ENCODE data around the gene VAV2.
"Not testable (repeated sequence)": the region's sequence is repeated elsewhere in the genome, so short reads cannot be mapped to it uniquely, and the experiment has no call there.

Gene VAV2

DNA sequence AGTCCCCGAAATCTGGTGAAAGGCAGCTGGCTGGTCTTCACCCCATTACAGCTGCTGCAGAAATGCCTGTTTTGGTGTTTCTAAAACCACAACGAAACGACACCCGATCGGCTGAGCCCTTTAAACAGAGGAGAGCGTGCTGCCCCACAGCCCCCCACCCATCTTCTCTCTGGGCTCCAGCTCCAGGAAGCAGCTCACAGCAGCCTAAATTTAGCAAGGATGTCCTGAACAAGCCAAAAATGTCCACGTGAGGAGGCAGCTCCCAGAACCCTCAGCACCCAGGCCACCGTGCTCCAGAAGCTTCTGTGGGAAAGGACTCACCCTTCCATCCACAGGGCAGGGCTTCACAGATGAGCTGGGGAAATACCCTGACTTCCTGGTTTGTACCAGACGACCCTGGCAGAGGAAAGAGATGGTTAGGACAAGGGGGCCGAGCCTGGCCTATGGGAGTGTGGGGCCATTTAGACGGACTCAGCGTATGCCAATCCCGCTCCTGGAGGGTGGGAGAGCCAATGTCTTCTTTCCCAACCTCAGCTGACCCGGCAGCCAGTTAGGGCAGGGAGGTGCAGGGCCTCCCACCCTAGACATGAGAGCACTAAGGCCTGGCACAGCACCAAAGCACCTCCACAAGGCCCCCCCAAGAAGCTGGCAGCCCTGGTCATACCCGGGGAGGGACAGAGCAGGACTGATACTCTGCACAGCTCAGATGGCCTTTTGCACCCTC is 214.9 kb downstream of the VAV2 start:
- DNase-seq = no peak

DNA sequence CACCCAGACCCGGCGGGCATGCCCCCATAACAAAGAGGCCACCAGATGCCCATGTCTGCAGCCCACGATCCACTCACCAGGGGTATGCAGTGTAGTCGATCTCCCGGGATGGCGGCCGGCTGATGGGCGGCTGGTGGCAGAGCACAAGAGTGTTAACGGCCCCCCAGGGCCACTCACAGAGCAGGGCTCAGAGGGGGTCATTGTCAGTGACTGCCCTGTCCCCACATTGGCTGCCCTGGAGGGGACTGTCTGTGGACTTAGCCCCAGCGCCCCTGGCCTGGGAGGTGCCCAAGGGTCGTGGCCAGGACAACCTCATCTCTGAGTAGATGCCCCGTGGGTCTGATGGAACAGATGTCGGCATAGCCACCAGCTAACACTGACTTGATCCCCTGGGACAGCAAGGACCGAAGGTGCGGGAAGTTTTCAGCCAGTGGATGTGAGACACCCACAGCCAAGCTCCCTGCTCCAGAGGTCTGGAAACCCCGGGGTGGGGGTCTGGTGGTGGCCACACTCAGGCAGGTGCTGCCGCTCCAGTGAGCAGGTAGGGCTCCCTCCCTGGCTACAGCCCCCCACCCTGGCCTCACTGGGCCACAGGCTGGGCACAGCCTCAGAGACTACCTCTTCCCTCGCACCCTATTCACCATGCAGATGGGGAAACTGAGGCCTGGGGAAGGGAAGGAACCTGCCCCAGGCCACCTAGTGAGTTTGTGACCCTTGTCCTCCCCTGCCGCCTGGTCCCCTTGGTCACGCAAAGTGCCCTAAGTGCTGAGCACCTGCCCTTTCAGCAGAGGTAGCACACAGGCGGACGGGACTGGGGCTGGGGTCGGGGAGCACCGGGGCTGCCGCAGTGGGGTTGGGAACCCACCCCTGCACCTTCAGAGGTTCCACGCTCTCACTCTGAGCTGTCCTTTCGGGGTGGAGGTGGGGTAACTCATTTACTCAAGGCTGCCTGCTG is 215.9 kb downstream of the VAV2 start:
- DNase-seq = no peak

DNA sequence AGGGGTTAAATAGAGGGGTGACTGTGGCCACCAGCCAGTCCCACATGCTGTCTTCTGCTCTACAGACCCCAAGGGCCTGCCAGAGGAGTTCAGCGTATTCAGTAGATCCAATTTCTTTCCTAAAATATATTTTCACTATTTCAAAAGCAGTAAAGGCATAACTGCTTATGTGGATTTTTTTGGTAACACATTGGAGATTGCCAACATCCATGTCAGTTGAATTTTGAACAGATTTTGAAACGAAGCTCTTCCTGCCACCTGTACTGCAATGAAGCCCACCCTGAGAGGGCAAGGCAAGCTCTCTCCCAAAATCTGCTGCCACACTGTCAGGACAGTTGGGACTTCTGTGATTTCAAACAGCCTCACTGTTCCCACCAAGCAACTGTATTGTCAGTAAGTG is 216.8 kb downstream of the VAV2 start:
- no peak for DNase-seq

DNA sequence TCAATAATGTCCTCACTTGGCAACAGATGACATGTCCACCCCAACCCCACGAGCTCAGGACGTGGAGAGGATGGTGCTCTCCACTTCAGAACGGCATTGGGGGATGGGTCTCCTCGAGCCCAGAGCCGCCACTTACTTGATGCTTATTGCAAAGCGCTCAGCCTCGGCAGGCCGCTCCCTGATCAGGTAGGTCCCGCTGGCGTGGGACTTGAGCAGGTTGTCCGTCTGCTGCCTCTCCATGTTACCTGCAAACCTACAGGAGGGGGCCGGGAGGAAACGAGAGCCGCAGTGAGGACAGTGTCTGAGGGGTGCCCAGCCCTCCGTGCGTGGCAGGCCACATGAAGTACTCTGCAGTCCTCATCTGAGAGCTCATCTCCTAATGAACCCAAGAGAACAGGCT is 217.3 kb downstream of the VAV2 start:
- no peak for DNase-seq

DNA sequence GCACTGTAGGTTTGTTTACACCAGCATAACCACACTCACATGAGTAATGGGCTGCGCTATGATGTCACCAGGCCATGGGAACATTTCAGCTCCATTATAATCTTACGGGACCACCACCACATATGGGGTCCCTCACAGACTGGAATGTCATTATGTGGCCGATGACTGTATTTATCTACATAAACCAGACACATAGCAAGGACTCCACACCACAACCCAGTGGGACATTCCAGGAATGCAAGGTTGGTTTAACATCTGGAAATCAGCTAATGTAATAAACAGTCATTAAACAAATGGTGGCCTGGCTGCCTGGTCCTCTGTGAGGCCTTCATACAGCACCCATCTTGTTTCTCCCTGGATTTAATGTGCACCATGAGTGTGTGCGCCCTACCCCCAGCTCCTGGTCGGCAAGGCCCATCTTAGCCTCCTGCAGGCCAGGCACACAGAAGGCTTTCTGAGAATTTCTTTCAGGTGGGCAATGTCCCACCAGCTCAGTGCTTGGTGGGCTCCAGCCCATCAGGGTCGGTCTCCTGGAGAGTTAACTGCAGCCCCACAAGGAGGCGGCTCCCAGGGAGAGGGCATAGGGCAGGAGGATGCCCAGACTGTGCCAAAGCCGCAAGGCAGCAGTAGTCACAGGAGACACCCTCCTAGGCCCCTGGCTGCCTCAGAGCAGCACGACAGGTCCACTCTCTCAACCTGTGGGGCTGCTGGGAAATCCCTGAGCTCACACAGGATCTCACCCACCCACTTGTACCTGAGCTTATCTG is 218.1 kb downstream of the VAV2 start:
- DNase-seq = no peak

DNA sequence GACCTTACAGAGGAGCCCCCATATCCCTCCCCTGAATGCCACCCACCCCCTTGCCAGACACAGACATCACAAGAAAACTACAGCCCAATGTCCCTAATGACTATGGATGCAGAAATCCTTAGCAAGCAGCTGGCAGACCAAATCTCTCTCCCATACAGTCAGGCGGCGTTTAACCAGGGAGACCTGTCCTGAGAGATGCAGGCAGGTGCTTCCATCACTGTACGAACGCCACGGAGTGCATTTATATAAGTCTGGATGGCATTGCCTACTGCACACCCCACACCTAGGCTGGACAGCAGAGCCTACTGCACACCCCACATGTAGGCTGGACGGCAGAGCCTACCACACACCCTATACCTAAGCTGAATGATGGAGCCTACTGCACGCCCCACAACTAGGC is 219.5 kb downstream of the VAV2 start:
- DNase-seq = no peak

DNA sequence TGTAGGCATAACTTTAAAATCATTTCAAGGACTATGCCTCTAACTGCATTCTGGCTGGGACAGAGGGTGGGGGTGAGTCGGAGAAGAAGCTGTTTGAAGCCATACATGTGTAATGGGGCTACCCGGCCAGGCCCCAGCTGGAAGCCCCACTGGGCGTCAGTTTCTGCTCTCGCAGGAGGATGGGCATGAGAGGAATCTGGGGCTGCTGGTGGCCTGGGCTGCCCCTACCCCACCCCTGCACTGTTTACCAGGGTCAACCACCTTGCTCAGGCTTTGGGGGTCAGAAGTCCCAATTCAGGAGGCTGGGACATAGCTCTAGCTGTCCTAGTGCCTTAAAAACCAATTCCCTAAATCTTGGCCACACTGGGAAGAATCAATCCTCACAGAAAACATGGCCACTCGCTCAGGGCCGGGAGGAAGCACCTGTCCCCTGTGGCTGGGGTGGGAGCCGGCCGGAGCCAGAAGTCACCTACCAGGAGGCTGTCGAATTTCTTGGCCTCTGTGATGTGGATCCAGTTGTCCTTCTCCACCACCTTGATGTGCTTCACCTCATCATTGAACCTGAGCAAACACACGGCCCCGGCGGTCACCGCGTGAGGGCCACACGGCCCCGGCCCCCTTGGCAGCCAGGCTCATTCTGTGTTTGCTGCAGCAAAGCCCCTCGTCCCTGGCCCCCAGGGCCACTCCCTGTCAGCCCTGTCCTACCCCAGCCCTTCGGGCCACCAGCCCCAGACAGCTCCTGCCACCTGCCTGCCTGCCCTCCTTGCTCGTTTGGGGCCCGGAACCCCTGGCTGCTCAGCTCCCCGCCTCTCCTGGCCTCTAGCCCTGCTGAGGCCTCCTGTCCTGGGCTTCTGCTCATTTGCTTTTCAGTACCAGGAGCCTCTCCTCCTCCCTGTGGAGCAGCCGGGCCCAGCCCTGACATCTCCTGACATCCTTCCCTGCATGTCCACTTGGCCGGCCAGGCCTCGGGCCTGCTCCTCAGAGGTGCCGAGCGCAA is 220.3 kb downstream of the VAV2 start:
- DNase-seq = no peak

DNA sequence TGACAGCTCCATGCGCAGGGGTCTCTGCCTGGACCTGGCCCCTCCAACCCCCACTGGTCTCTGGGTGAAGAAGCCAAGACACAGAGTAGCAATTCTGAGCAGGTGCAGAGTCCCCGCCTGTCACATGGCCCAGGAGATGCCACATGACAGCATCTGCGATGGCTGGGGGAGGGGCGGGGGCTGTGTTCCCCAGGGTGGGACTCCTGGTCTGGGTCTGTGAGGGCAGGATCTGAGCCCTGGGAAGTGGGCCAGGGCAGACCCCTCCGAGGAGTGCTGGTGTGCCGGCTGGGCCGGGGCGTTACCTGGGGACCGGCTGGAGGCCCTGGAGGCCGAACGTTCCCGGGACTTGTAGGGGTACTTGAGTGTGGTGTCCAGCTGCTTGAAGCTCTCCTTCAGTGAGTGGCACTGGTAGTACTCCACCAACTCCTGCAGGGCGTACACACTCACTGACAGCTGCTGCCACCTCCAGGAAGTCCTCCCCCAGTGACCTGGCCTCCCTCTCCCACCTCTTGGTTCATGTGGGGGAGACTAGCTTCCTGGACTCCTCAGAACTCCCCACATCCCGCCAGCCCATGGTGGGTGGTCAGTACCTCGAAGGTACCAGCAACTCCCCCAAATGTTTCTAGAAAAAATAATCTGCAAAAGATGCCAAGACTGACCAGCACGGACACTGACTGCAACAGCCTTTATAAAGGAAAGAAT is 221.9 kb downstream of the VAV2 start:
- DNase-seq = no peak

DNA sequence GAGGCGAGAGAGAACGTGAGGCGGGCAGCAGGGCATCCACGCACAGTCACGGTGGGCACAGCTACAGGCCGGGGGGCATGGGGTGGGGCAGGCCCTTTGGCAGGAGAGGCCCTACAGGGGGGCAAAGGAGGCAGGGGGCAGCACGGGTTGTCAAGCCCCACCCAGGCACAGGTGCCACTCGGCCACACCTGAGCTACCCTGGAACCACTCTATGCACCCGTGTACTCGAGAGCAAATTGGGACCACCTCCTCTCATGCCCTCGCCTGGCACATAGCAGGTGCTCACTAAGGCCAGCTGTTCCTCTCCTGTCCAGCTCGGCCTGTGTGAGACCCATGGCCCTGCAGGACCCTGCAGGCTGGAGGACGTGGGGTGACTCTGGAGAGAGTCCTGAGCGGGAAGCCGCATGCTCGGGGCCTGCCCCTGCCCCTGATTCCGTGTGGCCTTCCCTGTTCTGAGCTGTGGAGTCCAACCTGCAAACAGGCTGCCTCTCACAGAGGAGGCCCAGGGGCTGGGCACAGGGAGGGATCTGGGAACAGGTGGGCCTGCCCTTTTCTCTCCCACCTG is 222.5 kb downstream of the VAV2 start:
- DNase-seq = no peak

DNA sequence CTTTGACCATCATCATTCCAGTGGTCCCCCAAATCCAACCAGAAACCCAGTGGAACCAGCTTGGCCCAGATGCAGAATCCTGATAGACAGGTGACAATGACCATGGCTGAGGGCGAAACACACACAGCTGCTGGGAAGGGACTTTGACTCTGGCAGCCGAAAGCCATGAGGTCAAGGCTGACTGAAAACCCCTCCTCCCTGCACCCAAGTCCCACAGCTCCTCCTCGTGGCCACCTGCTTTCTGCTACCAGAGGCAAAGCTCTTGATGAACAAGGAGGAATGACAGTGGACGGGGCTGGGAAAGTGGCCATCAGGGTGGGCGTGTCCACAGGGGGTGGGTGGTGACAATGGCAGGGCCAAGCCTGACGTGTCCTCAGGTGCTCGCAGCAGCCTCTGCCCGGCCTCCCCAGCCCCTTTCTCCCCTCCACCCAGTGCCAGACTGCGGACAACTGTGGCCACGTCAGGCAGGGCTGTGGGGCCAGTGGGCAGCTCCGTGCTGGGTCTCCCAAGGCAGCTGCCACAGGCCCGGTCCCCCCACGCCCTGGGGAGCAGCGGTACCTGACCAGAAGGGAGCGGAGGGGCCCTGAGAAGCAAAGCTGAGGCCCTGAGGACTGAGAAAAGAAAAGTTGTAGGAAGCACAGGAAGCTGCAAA is 223.1 kb downstream of the VAV2 start:
- DNase-seq = no peak

DNA sequence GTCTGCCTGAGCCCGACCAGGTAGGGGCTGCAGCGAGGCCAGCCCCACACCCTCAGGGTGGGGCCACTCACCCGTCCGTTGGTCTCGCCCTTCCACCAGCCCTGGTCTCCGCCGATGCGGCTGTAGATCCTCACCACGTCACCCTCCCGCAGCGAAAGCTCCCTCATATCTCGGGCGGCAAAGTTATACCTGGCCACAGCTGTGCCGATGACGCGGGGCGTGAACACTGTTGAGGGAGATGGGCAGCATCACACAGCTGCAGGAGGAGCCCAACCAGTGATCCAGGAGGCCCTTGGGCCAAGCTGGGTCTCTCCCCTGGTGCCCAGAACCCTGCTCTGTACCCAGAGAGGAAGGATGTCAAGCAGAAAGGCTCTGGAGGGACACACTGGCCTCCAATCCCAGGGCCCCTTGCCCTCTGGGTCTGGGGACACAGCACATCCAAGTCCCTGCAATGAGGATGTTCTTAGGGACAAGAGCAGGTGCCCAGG is 223.7 kb downstream of the VAV2 start:
- DNase-seq = no peak

DNA sequence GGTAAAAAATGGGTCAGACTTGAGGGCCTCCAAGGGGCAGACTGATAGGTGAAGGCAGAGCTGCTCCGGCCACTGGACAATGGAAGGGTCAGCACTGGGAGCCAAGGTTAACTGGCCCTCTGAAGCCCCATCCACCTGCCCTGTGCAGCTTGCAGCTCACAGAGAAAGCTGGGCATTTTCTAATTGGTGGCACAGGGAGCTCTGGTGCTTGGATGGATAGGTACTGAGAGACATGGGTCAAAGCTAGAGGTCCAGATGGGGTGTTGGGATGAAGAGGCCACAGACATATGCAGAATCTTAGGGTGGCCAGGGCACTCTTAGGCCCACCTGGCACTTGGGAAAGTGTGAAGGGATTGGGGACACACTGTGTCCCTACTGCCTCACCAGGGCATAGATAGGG is 224.5 kb downstream of the VAV2 start:
- DNase-seq = no peak

DNA sequence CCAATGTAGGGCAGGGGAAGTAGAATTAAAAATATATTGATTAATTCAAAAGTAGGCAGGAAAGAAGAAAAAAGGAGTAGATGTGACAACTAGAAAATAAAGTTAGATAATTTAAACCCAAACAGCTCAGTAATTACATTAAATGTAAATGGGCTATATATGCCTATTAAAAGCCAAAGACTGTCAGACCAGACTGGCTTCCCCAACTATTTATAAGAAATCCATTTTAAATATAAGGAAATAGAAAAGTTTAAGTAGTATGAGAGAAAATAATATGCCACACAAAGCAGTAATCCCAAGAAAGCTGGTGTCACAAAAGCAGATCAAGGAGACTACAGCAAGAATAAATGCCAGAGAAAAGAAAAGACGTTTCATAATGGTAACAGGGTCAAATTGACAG is 225.1 kb downstream of the VAV2 start:
- DNase-seq = no peak

DNA sequence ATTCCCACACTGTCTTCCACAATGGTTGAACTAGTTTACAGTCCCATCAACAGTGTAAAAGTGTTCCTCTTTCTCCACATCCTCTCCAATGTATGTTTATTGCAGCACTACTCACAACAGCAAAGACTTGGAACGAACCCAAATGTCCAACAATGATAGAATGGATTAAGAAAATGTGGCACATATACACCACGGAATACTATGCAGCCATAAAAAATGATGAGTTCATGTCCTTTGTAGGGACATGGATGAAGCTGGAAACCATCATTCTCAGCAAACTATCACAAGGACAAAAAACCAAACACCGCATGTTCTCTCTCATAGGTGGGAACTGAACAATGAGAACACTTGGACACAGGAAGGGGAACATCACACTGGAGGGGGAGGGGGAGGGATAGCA is 225.9 kb downstream of the VAV2 start:
- DNase-seq = not testable (repeated sequence)

DNA sequence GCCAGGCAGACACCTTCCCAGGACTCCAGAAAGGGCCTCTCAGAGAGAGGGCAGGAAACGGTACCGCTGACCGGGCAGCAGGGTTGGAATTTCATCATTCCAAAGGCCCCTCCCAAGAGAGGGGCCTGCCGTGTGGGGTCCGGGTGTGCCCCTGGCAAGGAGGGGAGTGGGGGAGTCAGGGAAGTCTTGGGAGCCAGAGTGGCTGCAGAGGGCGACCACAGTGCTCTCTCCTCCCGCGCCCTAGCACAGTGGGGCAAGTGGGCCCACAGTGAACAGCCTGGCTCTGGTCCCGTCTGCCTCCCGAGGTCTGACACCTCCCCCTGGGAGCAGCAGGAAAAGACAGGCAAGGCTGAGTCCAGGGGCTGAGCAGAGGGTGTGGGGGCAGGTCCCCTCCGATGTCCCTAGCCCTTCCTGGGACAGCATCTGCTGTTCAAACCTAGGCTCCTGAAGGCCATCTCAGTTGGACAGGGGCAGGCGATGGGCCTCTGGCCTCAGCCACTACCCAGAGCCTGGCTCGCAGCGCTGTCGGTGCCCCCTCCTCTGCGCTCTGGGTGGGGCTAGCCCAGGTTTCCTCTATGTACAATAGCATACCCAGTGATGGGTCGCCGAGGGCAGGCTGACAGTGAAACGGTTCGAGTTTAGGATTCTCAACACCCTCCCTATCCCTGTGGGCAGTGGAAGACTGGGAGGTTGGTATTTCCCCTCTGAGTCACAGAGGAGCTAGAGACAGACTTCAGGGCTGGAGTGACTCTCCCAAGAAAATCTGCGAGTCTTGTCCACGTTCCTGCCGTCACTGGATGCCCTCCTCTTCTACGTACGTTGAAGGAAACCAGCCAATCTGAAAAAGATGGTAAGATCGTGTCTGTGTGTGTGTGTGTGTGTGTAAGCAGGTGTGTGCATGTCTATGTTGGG is 228.6 kb downstream of the VAV2 start:
- DNase-seq = no peak

DNA sequence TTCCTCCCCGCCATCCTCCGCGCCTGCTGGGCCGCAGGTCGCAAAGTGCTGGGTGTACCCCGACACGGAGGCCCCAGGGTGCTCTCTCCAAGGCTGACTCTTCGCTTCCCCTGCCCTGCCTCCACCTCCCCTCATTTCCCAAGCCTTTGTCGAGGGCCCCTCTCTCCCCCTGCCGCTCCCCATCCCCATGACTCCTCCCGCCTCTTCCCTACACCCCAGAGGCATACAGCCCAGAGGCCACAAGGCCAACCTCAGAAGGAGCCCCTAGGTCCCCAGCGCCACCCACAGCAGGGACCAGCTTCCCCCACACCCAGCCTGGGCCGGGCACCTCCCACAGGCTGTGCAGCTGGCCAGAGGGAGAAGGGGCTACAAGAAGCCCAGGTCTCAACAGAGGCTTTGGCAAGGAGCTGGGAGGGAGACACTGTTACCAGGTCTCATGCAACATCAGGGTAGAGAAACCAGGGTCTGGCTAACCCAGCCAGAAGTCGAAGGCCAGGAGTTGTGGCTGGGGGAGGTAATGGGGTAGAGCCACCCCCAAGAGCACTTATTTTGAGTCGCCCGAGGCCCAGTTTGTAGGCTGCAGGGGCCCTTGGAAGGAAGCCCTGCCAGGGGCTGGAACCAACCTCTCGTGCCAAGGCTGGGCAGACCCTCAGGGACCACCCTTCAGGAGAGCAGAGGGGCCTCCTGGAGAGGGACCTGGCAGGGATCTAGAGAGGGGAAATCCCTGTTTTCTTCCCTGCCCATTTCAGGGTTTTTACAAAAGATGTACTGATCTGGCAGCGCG is 229.4 kb downstream of the VAV2 start:
- no peak for DNase-seq

DNA sequence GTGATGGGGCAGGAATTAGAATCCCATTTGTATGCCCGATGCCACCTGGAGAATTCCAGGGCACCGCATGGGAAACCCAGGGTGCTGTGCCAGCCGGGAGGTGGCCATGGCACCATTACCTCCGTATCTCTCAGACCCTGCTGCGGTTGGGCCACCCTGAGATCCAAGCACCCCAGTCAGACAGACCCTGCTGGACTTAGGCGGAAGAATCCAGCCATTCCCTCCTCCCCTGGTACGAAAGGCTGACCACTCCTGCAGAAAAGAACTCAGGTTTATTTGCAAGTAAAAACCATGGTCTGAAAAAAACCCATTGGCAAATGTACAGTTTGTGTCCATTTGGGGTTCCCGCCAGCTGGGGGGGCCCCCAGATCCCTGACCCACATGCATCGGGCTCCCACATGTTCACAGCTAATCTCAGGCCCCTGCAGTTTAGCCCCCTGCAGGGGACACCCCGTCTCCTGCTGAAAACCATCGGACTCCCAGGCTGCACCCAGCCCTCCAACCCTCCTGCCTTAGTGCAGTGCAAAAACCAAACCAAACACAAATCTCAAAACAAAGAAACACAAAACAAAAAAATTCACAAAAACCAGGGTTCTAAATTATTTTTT is 230.4 kb downstream of the VAV2 start:
- DNase-seq = no peak

DNA sequence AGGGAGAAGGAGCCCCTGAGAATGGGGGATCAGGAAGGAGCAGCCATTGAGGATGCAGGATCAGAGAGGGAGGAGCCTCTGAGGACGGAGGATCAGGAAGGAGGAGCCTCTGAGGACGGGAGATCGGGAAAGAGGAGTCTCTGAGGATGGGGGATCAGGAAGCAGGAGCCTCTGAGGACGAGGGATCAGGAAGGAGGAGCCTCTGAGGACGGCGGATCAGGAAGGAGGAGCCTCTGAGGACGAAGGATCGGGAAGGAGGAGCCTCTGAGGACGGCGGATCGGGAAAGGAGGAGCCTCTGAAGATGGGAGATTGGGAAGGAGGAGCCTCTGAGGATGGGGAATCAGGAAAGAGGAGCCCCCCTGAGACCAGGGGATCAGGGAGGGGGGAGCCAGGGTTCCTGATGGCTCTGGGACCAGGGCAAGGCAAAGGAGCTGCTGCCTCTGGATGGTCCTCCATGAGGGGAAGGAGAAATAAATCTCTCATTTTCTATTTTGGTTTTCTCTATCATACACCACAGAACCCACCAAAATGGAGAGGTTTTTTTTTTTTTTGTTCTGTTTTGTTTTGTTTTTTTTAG is 231.3 kb downstream of the VAV2 start:
- no peak for DNase-seq
